ENCODE data around the gene NIPSNAP3A.

Gene NIPSNAP3A

DNA sequence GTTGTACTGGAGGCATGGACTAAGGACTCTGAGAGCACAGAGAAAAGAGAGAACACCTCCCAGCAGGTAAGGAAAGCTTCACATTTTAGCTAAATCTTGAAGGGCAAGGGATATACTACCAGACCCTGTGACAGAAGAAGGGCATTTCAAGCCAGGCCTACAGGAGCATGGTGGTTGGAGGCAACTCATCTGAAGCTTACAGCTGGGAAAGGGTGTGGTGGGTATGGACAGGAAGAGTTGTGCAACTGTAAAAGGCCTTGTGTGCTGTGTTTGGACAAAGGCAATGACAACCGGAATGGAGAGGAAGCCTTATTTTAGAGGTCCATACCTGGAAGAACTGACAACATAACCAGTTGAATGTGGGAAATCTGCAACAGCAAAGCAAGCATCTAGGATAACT, 47.6 kb downstream of the NIPSNAP3A start:
- no peak for TF ChIP-seq EZH2 (IDR thresholded peaks at IDR 0.05; ENCODE audit: borderline replicate concordance, low read length)
- TF ChIP-seq, protein P1, sequence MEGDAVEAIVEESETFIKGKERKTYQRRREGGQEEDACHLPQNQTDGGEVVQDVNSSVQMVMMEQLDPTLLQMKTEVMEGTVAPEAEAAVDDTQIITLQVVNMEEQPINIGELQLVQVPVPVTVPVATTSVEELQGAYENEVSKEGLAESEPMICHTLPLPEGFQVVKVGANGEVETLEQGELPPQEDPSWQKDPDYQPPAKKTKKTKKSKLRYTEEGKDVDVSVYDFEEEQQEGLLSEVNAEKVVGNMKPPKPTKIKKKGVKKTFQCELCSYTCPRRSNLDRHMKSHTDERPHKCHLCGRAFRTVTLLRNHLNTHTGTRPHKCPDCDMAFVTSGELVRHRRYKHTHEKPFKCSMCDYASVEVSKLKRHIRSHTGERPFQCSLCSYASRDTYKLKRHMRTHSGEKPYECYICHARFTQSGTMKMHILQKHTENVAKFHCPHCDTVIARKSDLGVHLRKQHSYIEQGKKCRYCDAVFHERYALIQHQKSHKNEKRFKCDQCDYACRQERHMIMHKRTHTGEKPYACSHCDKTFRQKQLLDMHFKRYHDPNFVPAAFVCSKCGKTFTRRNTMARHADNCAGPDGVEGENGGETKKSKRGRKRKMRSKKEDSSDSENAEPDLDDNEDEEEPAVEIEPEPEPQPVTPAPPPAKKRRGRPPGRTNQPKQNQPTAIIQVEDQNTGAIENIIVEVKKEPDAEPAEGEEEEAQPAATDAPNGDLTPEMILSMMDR (IDR thresholded peaks at IDR 0.05; ENCODE audit: low read length), result no peak
- Histone ChIP-seq H3K9me2 (ENCODE audit: low read depth, low read length) (no peaks in the 10 kb centered on the region), H3K9ac (ENCODE audit: low read length) (no peak overlapping the region), H4K20me1 (ENCODE audit: insufficient read depth, low read length) (no peaks in the 10 kb centered on the region), H3K36me3 (ENCODE audit: insufficient read depth, low read length) (peaks cover 28% of the 10 kb centered on the region; the same call in 1 of the 2 replicates), H3K4me2 (ENCODE audit: low read length) (no peak overlapping the region), H3K79me2 (ENCODE audit: insufficient read depth, low read length) (no peaks in the 10 kb centered on the region), H3F3A (ENCODE audit: insufficient read depth, low read length) (no peaks in the 10 kb centered on the region), H3K27ac (ENCODE audit: low read depth, low read length, poor library complexity, severe bottlenecking) (no peak overlapping the region), H3K27me3 (ENCODE audit: insufficient read depth, low read length) (no peaks in the 10 kb centered on the region), H3K4me1 (ENCODE audit: insufficient read depth, low read length, severe bottlenecking) (peaks cover 5% of the 10 kb centered on the region), H3K9me3 (ENCODE audit: low read length) (no peaks in the 10 kb centered on the region), H3K4me3 (ENCODE audit: low read depth, low read length, poor library complexity, severe bottlenecking) (no peak overlapping the region), H2AFZ (ENCODE audit: low read length) (no peak overlapping the region)

DNA sequence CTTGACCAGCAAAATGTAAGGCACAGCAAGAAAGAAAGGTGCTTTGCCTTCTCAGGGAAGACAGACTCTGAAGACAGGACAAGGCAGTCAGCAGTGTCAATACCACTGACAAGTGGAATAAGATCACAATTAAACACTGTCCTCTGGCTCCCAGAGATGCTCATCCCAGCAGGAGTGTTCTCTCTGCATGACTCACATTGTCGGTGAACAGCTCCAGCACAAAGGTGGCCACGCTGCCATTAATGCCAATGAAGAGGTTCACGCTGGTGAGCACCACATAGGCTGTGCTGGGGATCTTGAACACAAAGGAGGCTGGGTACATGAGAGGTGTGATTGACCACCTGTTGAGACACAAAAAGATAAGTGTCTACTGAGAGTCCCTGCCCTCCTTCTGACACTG, 48.4 kb downstream of the NIPSNAP3A start:
- H3K27ac ChIP-seq (ENCODE audit: low read depth, low read length, poor library complexity, severe bottlenecking), result no peak overlapping the region
- H2AFZ ChIP-seq (ENCODE audit: low read length), result no peak overlapping the region
- no peaks in the 10 kb centered on the region for H3F3A ChIP-seq (ENCODE audit: insufficient read depth, low read length)
- H3K4me3 ChIP-seq (ENCODE audit: low read depth, low read length, poor library complexity, severe bottlenecking), result no peak overlapping the region
- H3K9me2 ChIP-seq (ENCODE audit: low read depth, low read length), result no peaks in the 10 kb centered on the region
- no peak overlapping the region for H3K9ac ChIP-seq (ENCODE audit: low read length)
- no peaks in the 10 kb centered on the region for H3K79me2 ChIP-seq (ENCODE audit: insufficient read depth, low read length)
- no peaks in the 10 kb centered on the region for H4K20me1 ChIP-seq (ENCODE audit: insufficient read depth, low read length)
- H3K36me3 ChIP-seq (ENCODE audit: insufficient read depth, low read length), result peaks cover 32% of the 10 kb centered on the region; the same call in 1 of the 2 replicates
- H3K9me3 ChIP-seq (ENCODE audit: low read length), result no peaks in the 10 kb centered on the region
- H3K4me1 ChIP-seq (ENCODE audit: insufficient read depth, low read length, severe bottlenecking), result peaks cover 5% of the 10 kb centered on the region
- H3K4me2 ChIP-seq (ENCODE audit: low read length), result no peak overlapping the region
- no peaks in the 10 kb centered on the region for H3K27me3 ChIP-seq (ENCODE audit: insufficient read depth, low read length)
- TF ChIP-seq, protein P1 (IDR thresholded peaks at IDR 0.05; ENCODE audit: low read length), result no peak
- no peak for TF ChIP-seq EZH2 (IDR thresholded peaks at IDR 0.05; ENCODE audit: borderline replicate concordance, low read length)

DNA sequence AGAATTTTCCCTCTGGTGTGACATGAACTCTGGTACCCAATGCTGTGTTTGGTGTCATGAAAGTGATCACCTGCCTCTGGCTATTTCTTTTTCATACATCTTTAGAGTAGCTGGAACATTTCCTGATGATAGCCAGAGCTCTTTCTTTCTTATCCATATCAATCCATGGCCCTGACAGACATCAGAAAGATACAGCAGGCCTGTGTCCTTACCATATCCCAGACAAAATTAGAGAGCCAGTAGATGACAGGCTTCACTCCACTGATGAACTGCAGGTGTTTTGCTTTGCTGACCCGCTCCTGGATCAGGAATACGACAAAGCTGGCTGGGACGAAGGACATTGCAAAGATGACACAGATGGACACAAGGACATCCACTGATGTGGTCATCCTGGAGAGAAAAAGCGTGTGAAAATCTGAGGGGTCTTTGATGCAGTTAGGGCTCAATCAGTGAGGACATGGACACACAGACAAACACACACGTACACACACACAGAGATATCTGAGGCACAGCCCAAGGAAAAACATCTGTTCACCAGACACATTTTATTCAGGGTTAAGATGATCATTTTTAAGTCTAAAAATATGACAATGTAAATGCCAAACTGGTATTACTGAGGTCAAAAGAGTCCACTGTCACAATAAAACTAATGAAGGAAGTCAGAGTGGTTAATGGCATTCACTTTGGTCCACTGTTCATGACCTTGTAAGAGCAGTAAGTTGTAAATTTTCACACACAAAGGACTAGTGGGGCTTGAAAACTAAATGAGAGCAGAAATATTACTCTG, 50.9 kb downstream of the NIPSNAP3A start:
- H3K9me2 ChIP-seq (ENCODE audit: low read depth, low read length), result no peaks in the 10 kb centered on the region
- peaks cover 28% of the 10 kb centered on the region; the same call in 1 of the 2 replicates for H3K36me3 ChIP-seq (ENCODE audit: insufficient read depth, low read length)
- H3F3A ChIP-seq (ENCODE audit: insufficient read depth, low read length), result no peaks in the 10 kb centered on the region
- H4K20me1 ChIP-seq (ENCODE audit: insufficient read depth, low read length), result no peaks in the 10 kb centered on the region
- H3K9me3 ChIP-seq (ENCODE audit: low read length), result no peaks in the 10 kb centered on the region
- H3K4me3 ChIP-seq (ENCODE audit: low read depth, low read length, poor library complexity, severe bottlenecking), result no peak overlapping the region
- no peaks in the 10 kb centered on the region for H3K27me3 ChIP-seq (ENCODE audit: insufficient read depth, low read length)
- no peak overlapping the region for H2AFZ ChIP-seq (ENCODE audit: low read length)
- H3K9ac ChIP-seq (ENCODE audit: low read length), result no peak overlapping the region
- TF ChIP-seq EZH2 (IDR thresholded peaks at IDR 0.05; ENCODE audit: borderline replicate concordance, low read length), result no peak
- TF ChIP-seq, protein P1 (IDR thresholded peaks at IDR 0.05; ENCODE audit: low read length), result no peak
- H3K79me2 ChIP-seq (ENCODE audit: insufficient read depth, low read length), result no peaks in the 10 kb centered on the region
- H3K4me2 ChIP-seq (ENCODE audit: low read length), result no peak overlapping the region
- peaks cover 5% of the 10 kb centered on the region for H3K4me1 ChIP-seq (ENCODE audit: insufficient read depth, low read length, severe bottlenecking)
- H3K27ac ChIP-seq (ENCODE audit: low read depth, low read length, poor library complexity, severe bottlenecking), result no peak overlapping the region

Measured in OCI-LY1 (cell line).